ENCODE results near the gene ZMYND8.
"Not testable (repeated sequence)": the region's sequence is repeated elsewhere in the genome, so short reads cannot be mapped to it uniquely, and the experiment has no call there.

Gene ZMYND8

GRCh38 chr20:47356526-47357295 lies at the start of gene ZMYND8:
Gene ZMYND8, minus strand, starts transcription at chr20:47356699. Its CDS starts 29 bp downstream, at chr20:47356670.
- DNase-seq = peak; percentile 98

- no peak for DNase-seq
These were observed 49.4 kb upstream of the ZMYND8 start for GRCh38 chr20:47405775-47406325.

- DNase-seq = no peak
These were observed 44.2 kb upstream of the ZMYND8 start for GRCh38 chr20:47400685-47401084.

- no peak for DNase-seq
These were observed 41.3 kb upstream of the ZMYND8 start for GRCh38 chr20:47397652-47398301.

- DNase-seq = no peak
These were observed 40.4 kb upstream of the ZMYND8 start for GRCh38 chr20:47396762-47397476.

- not testable (repeated sequence) for DNase-seq
These were observed 37.5 kb upstream of the ZMYND8 start for GRCh38 chr20:47393796-47394514.

GRCh38 chr20:47392721-47393073 lies 36.2 kb upstream of the ZMYND8 start:
- no peak for DNase-seq

- DNase-seq = no peak
These were observed 35.7 kb upstream of the ZMYND8 start for GRCh38 chr20:47392015-47392720.

- no peak for DNase-seq
These were observed 34.9 kb upstream of the ZMYND8 start for GRCh38 chr20:47391276-47392010.

GRCh38 chr20:47389867-47390347 lies 33.4 kb upstream of the ZMYND8 start:
- DNase-seq = no peak

GRCh38 chr20:47385968-47386367 lies 29.5 kb upstream of the ZMYND8 start:
- not testable (repeated sequence) for DNase-seq

- DNase-seq = no peak
These were observed 26.4 kb upstream of the ZMYND8 start for GRCh38 chr20:47382746-47383415.

- no peak for DNase-seq
These were observed 24.0 kb upstream of the ZMYND8 start for GRCh38 chr20:47380481-47380880.

- no peak for DNase-seq
These were observed 23.1 kb upstream of the ZMYND8 start for GRCh38 chr20:47379433-47380150.

- DNase-seq = no peak
These were observed 20.7 kb upstream of the ZMYND8 start for GRCh38 chr20:47377122-47377722.

- not testable (repeated sequence) for DNase-seq
These were observed 19.7 kb upstream of the ZMYND8 start for GRCh38 chr20:47376096-47376643.

- not testable (repeated sequence) for DNase-seq
These were observed 17.6 kb upstream of the ZMYND8 start for GRCh38 chr20:47374121-47374520.

GRCh38 chr20:47373206-47373733 lies 16.8 kb upstream of the ZMYND8 start:
- DNase-seq = no peak
